Lung microvascular endothelial cell (primary cell): ENCODE data around the gene TPMT. TPM values are rescaled to one million over a fixed set of nuclear protein-coding genes. Genes with fewer than 3 reads are reported as not detected.

Source experiments
- DNase-seq, 2 donors: peaks; one replicate each; pipeline versions ENCODE4 v3.0.0 to v3.0.0-alpha.2; 2010; ENCODE audit warnings: low read depth in 2 of 2
- total RNA-seq: library from RNA; depleted of rRNA; stranded (reverse); fragments of >200 nt; gene quantifications from 2 replicates; pipeline ENCODE4 v1.2.1, GENCODE V29; 2014

Gene TPMT
- total RNA-seq, 1 donor from 2014 or later = 10.1 TPM

- DNase-seq = no peak
These were observed 37.7 kb downstream of the TPMT start for GRCh38 chr6:18117136-18117535.

DNA sequence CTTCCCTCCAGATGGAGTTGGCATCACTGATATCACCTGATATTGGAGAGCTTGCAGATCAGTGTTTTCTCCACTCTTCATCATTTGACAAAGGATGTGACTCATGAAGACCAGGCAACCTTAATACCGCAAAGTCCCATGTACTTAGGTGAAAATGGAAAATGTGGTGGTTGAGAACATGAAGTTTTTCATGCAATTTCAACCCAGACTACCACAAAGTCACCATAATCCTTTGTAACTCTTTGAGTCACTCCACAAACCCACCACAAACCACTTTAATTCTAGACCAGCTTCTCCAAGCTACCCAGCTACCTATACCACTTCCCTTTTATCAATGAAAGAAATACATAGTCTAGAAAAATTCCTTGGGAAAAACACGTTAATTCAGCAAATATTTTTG lies 39.5 kb downstream of the TPMT start:
- no peak for DNase-seq

DNA sequence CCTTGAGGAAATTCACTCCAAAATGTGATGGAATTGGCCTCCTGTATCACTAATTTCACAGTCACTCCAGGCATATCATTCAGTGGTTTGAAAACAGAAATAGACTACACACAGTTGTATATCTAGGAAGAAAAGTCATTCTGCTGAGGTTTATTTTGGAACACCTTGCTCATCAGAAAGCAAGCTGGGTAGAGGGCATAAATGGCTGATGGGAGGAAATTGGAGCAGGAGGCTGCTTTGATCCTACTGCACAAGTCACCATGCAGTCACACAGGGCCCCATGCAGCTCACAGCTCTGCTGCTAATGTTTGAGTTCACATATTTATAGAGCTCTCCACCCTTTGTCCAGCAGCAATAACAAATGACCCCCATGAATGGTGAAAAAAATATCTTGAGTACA lies 44.7 kb downstream of the TPMT start:
- DNase-seq = no peak

GRCh38 chr6:18107061-18107460 lies 47.8 kb downstream of the TPMT start:
- DNase-seq = no peak

DNA sequence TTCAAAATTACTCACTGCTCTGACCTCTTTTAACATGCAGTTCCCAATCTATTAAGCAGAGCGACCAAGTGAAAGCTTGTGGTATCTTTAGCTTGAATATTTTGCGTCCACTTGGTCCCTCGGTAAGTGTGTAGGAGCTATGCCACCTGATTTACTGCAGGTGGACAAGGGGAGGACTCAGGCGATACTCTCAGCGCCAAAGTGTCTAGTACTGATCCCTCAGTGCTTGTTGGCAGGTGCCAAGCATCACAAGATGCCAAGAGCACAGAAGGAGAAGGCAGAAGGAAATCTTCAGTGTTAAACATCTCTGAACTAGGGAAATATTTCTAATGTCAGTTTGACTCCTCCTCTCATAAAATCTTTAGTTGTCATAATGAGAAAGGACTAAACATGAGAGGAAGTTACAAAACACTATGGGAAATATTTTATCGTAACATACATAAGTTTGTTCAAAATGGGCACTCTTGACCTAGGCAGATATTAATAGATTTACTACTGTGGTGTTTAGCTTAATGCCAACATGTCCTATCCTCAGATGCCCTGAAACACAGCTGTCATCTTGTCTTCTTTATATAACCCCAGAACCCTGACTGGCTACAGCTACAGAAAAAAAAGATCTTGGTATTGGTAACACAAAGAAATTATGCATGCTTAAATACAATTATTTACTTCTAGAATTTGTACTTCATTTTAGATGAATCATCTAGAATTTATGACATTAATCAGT lies 51.9 kb downstream of the TPMT start:
- DNase-seq = no peak

DNA sequence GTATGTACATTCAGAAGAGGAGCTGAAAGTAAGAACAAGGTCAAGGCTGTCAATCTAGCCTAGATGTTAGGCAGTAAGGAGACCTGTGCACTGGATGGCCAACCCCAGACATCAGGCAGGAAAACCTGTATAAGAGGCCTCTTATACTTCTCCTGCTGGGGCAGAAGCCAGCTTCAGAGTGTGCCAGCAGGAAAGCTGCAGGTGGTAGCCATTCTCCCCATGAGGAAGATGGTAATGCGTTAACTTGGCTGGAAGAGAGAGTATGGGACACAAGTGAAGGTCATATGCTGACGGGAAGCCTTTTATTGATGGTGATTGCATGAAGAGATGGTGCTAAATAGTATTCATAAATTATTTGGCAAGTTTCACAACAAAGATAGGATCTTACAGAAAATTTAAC lies 53.0 kb downstream of the TPMT start:
- no peak for DNase-seq

- no peak for DNase-seq
These were observed 53.6 kb downstream of the TPMT start for GRCh38 chr6:18101271-18101670.

GRCh38 chr6:18100296-18100695 lies 54.6 kb downstream of the TPMT start:
- no peak for DNase-seq

- DNase-seq = no peak
These were observed 55.4 kb downstream of the TPMT start for GRCh38 chr6:18099511-18099910.

DNA sequence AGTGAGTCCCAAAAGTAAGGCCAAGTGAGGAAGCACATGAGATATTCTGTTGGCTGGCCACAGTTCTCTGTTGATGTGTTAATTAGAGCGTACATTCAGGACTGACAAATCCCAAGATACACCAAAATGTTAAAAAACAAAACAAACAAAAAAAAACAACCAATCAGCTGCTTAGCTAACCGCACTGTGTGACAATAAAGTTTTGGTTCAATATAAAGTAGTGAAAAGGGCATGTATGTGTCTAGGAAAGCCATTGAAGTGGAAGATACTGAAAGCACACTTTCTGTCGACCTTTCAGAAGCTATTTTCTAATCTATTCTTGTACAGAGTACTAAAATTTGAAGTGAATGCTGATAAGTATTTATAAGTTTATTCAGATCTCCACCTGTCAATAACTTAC lies 58.5 kb downstream of the TPMT start:
- DNase-seq = no peak

- no peak for DNase-seq
These were observed 63.5 kb downstream of the TPMT start for GRCh38 chr6:18091382-18091781.

DNA sequence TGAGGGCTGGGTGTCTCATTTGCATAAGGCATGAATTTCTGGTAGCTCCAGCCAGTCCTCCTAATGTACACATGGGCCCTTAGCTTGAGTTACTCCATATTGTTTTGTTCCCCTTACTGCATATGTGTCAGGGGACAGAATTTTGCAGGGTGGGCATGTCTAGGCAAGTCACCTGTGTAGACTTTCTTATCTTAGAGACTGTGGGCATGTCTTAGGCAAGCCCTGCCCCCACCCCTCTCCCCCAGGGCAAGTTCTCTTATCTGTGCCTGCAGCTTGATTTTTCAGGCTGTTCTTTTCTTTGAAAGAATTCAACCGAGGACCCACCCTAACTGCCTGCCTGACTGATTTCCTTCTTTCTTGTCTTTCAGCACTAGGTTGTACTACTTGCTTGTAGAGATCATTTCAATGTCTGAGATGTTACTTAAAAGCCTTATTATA lies 64.5 kb downstream of the TPMT start:
- DNase-seq = no peak

- no peak for DNase-seq
These were observed 66.2 kb downstream of the TPMT start for GRCh38 chr6:18088419-18089296.

DNA sequence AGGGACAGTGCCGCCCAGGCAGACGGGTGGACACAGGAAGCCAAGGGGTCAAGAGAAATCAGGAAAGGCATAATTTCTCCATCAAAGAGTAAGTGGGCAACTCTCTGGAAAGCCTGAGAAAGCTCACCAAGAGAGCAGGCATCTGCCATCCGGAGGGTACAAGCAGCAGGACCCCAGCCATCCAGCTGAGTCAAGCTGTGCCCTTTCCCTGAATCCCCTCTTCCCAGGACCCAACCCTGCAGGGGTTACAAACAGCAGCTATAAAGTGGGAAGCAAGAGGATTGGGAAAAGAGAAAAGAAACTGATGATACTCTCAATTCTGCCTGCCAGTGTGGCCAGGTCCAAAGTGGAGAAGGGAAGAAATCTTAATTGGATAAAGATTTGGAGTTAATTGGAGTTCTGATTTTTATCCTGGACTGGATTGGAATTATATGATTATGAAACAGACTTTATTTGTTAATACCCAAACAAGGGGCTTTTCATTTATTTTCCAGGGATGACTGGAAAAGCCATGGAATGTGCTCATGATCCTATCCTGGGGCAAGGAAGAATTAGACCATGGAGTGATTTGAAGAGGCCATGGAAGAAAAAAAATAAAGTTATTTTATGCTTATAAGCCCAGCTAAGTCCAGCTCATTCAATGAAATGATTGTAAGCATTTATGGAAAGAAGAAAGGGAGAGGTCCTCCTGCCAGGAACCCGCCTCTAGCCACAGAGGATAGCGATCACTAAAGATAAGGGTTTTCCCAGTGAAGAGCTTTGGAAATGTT lies 67.3 kb downstream of the TPMT start:
- no peak for DNase-seq

DNA sequence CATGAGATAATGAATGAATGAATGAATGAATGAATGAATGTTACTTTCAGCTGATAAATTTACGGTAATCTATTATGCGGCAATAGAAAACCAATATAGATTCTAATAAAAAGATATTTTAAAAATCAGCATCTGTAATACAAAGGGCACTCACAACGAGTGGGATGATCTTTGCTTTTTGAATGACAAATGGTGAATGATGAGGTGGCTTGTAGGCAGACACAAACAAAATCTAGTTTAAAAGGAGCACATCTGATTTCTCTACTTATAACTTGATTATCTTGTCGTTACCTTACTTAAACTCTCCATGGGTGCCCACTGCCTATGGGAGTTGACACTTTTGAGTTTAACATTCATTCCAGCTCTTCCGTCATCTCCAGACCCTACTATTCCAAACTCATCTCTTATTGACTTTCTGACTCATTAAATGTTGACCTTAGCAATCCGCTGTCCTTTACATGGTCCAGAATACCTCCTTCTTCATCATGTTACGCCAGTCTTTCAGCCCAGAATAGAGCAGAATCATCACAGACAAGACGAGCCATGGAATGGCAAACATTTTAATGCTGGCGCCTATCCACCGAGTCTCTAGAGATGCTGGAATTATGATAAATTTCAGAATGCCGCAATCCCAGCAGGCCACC lies 73.7 kb downstream of the TPMT start:
- no peak for DNase-seq

DNA sequence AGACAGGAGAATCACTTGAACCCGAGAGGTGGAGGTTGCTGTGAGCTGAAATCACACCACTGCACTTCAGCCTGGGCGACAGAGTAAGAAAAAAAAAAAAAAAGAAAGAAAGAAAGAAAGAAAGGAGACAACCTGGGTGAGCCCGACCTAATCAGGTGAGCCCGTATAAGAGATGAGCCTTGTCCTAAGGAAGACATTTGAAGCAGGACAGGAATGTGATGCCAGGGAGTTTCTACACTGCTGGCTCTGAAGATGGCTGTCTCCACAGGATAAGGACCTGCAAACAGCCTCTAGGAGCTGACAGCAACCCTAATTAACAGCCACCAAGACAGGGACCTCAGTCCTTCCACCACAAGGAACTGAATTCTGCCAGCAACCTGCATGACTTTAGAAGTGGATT lies 74.3 kb downstream of the TPMT start:
- no peak for DNase-seq

DNA sequence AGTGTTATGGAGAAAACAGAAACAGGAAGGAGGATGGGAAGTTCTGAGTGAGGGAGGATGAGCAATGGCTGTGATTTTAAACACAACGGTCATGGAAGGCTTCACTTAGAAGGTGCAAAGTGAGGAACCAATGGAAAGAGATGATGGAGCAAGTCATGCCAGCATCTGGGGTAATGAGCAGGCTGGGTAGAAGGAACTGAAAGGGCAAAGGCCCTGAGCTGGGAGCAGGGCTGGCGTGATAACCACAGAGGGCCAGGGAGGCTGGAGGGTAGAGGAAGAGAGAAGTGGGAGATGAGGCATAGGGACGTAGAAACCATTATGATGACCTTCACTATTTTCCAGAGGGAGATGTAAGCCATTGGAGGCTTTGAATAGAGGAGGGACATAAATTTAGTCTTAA lies 76.0 kb downstream of the TPMT start:
- no peak for DNase-seq
